ENCODE measurements around the gene TP53AIP1. TPM values are rescaled to one million over a fixed set of nuclear protein-coding genes. Genes with fewer than 3 reads are reported as not detected.
"Not testable (repeated sequence)": the region's sequence is repeated elsewhere in the genome, so short reads cannot be mapped to it uniquely, and the experiment has no call there.

TP53AIP1 gene
- total RNA-seq, 3 donors from 2014 or later (not counting 1 experiment from before 2014, with no cell fraction given) = not detected

- H3K4me3 Mint-ChIP-seq = no peak overlapping the region
- DNase-seq (no peak), ATAC-seq (no peak)
- no peaks in the 10 kb centered on the region for H3K27me3 ChIP-seq (ENCODE audit: control insufficient read depth, insufficient read depth, low read length)
- WGBS (ENCODE audit: insufficient coverage) = 83% methylated on average over 16 of the region's 16 CpGs
- H3K4me1 ChIP-seq (ENCODE audit: control insufficient read depth, insufficient read depth, low read length) = peaks cover 3% of the 10 kb centered on the region
- TF ChIP-seq CTCF (IDR thresholded peaks at IDR 0.05) = no peak
- H3K27ac Mint-ChIP-seq = no peak overlapping the region
- no peaks in the 10 kb centered on the region for H3K9me3 ChIP-seq (ENCODE audit: control insufficient read depth, insufficient read depth, low read length)
- H3K36me3 Mint-ChIP-seq = no peaks in the 10 kb centered on the region
- no peaks in the 10 kb centered on the region for H3K9me3 Mint-ChIP-seq
- intact Hi-C loops (cut with micrococcal nuclease) = no loop called here
- H3K27ac ChIP-seq (ENCODE audit: low read length) = no peak overlapping the region
- H3K4me3 ChIP-seq (ENCODE audit: low read length) = no peak overlapping the region
- peaks cover 40 to 61% of the 10 kb centered on the region in 2 donors for H3K27me3 Mint-ChIP-seq (ENCODE audit: low read depth in 2 of 2)
- no peaks in the 10 kb centered on the region for H3K36me3 ChIP-seq (ENCODE audit: control insufficient read depth, insufficient read depth, low read length)
- H3K4me1 Mint-ChIP-seq = peaks cover 10 to 16% of the 10 kb centered on the region in 2 donors
Measured at GRCh38 chr11:128924510-128925249, 18.0 kb downstream of the TP53AIP1 start.

- peaks cover 14% of the 10 kb centered on the region in 2 donors for H3K4me1 Mint-ChIP-seq
- peaks cover 39 to 66% of the 10 kb centered on the region in 2 donors for H3K27me3 Mint-ChIP-seq (ENCODE audit: low read depth in 2 of 2)
- 91% methylated on average over 7 of the region's 7 CpGs for WGBS (ENCODE audit: insufficient coverage)
- no peak for ATAC-seq
- H3K4me3 Mint-ChIP-seq = no peak overlapping the region
- Histone ChIP-seq H3K4me3 (ENCODE audit: low read length) (no peak overlapping the region), H3K4me1 (ENCODE audit: control insufficient read depth, insufficient read depth, low read length) (peaks cover 9% of the 10 kb centered on the region), H3K27ac (ENCODE audit: low read length) (no peak overlapping the region), H3K36me3 (ENCODE audit: control insufficient read depth, insufficient read depth, low read length) (no peaks in the 10 kb centered on the region), H3K27me3 (ENCODE audit: control insufficient read depth, insufficient read depth, low read length) (peaks cover 3% of the 10 kb centered on the region), H3K9me3 (ENCODE audit: control insufficient read depth, insufficient read depth, low read length) (no peaks in the 10 kb centered on the region)
- no peak for DNase-seq
- TF ChIP-seq CTCF (IDR thresholded peaks at IDR 0.05) = no peak
- no peaks in the 10 kb centered on the region for H3K9me3 Mint-ChIP-seq
- no peaks in the 10 kb centered on the region for H3K36me3 Mint-ChIP-seq
- intact Hi-C loops (cut with micrococcal nuclease) = no loop called here
- H3K27ac Mint-ChIP-seq = no peak overlapping the region
Measured at GRCh38 chr11:128924104-128924503, 18.6 kb downstream of the TP53AIP1 start.

GRCh38 chr11:128921793-128922192, 20.9 kb downstream of the TP53AIP1 start:
- Histone ChIP-seq H3K4me3 (ENCODE audit: low read length) (no peak overlapping the region), H3K4me1 (ENCODE audit: control insufficient read depth, insufficient read depth, low read length) (peaks cover 28% of the 10 kb centered on the region), H3K36me3 (ENCODE audit: control insufficient read depth, insufficient read depth, low read length) (no peaks in the 10 kb centered on the region), H3K9me3 (ENCODE audit: control insufficient read depth, insufficient read depth, low read length) (no peaks in the 10 kb centered on the region), H3K27me3 (ENCODE audit: control insufficient read depth, insufficient read depth, low read length) (peaks cover 4% of the 10 kb centered on the region), H3K27ac (ENCODE audit: low read length) (no peak overlapping the region)
- Mint-ChIP-seq H3K4me3 (no peak overlapping the region), H3K27ac (no peak overlapping the region), H3K27me3 (ENCODE audit: low read depth in 2 of 2) (peaks cover 45 to 60% of the 10 kb centered on the region in 2 donors), H3K36me3 (no peaks in the 10 kb centered on the region), H3K4me1 (peaks cover 22 to 24% of the 10 kb centered on the region in 2 donors), H3K9me3 (no peaks in the 10 kb centered on the region)
- WGBS (ENCODE audit: insufficient coverage) = 74% methylated on average over 4 of the region's 4 CpGs
- no peak for TF ChIP-seq CTCF (IDR thresholded peaks at IDR 0.05)
- no peak for ATAC-seq
- DNase-seq = no peak
- intact Hi-C loops (cut with micrococcal nuclease) = no loop called here

- Mint-ChIP-seq H3K9me3 (peaks cover 0 to 2% of the 10 kb centered on the region in 2 donors), H3K27ac (no peak overlapping the region), H3K4me1 (peaks cover 22 to 25% of the 10 kb centered on the region in 2 donors), H3K27me3 (ENCODE audit: low read depth in 2 of 2) (peaks cover 52 to 61% of the 10 kb centered on the region in 2 donors), H3K4me3 (no peak overlapping the region), H3K36me3 (no peaks in the 10 kb centered on the region)
- H3K27ac ChIP-seq (ENCODE audit: low read length) = no peak overlapping the region
- H3K4me1 ChIP-seq (ENCODE audit: control insufficient read depth, insufficient read depth, low read length) = peaks cover 29% of the 10 kb centered on the region
- no peak overlapping the region for H3K4me3 ChIP-seq (ENCODE audit: low read length)
- no peak for DNase-seq
- ATAC-seq = no peak
- H3K9me3 ChIP-seq (ENCODE audit: control insufficient read depth, insufficient read depth, low read length) = no peaks in the 10 kb centered on the region
- no peaks in the 10 kb centered on the region for H3K36me3 ChIP-seq (ENCODE audit: control insufficient read depth, insufficient read depth, low read length)
- H3K27me3 ChIP-seq (ENCODE audit: control insufficient read depth, insufficient read depth, low read length) = peaks cover 4% of the 10 kb centered on the region
- intact Hi-C loops (cut with micrococcal nuclease) = no loop called here
- WGBS (ENCODE audit: insufficient coverage) = 96% methylated on average over 15 of the region's 15 CpGs
- TF ChIP-seq CTCF (IDR thresholded peaks at IDR 0.05) = no peak
Measured at GRCh38 chr11:128920666-128921065, 22.0 kb downstream of the TP53AIP1 start.

GRCh38 chr11:128919635-128920034, 23.0 kb downstream of the TP53AIP1 start:
- Mint-ChIP-seq H3K4me1 (peaks cover 22 to 25% of the 10 kb centered on the region in 2 donors), H3K27me3 (ENCODE audit: low read depth in 2 of 2) (peaks cover 54 to 68% of the 10 kb centered on the region in 2 donors)
- H3K4me3 ChIP-seq (ENCODE audit: low read length); H3K9me3 ChIP-seq (ENCODE audit: control insufficient read depth, insufficient read depth, low read length); H3K4me3 Mint-ChIP-seq; ATAC-seq; H3K27me3 ChIP-seq (ENCODE audit: control insufficient read depth, insufficient read depth, low read length); H3K36me3 Mint-ChIP-seq; intact Hi-C loops (cut with micrococcal nuclease); H3K27ac ChIP-seq (ENCODE audit: low read length); H3K27ac Mint-ChIP-seq; H3K36me3 ChIP-seq (ENCODE audit: control insufficient read depth, insufficient read depth, low read length); DNase-seq; H3K9me3 Mint-ChIP-seq: not testable (repeated sequence)
- WGBS (ENCODE audit: insufficient coverage) = 95% methylated on average over 7 of the region's 7 CpGs
- peaks cover 29% of the 10 kb centered on the region for H3K4me1 ChIP-seq (ENCODE audit: control insufficient read depth, insufficient read depth, low read length)
